ENCODE results near the gene ADAM12. TPM values are rescaled to one million over a fixed set of nuclear protein-coding genes. Genes with fewer than 3 reads are reported as not detected.

ADAM12 gene
- total RNA-seq, 1 donor from 2014 or later: not detected

DNA sequence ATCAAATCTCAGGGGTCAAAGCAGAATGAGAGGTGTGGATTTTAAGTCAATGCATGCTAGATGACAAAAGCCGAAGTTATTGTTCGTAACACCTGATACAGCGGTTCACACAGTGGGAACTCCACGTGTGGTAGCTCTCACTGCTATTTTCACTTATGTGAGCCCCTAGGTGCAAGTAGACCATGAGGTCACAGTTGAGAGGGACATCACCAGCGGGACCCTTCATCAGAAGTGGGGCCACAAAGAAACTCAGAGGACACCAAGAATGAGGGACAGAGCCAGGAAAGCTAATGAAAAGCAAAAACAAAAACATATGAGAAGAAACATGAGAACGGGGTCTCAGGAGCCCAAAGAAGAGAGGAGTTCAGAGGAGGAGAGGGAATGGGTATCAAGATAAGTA is 63.5 kb downstream of the ADAM12 start:
- Histone ChIP-seq H3K36me3 (no peaks in the 10 kb centered on the region), H3K9me3 (no peaks in the 10 kb centered on the region), H3K27ac (no peak overlapping the region), H3K4me1 (no peaks in the 10 kb centered on the region), H3K27me3 (no peaks in the 10 kb centered on the region), H3K4me3 (no peak overlapping the region)
- intact Hi-C loops (cut with DNase I): no loop called here
- no peak for DNase-seq (ENCODE audit: low spot score in 2 of 2)
- TF ChIP-seq, protein P1, sequence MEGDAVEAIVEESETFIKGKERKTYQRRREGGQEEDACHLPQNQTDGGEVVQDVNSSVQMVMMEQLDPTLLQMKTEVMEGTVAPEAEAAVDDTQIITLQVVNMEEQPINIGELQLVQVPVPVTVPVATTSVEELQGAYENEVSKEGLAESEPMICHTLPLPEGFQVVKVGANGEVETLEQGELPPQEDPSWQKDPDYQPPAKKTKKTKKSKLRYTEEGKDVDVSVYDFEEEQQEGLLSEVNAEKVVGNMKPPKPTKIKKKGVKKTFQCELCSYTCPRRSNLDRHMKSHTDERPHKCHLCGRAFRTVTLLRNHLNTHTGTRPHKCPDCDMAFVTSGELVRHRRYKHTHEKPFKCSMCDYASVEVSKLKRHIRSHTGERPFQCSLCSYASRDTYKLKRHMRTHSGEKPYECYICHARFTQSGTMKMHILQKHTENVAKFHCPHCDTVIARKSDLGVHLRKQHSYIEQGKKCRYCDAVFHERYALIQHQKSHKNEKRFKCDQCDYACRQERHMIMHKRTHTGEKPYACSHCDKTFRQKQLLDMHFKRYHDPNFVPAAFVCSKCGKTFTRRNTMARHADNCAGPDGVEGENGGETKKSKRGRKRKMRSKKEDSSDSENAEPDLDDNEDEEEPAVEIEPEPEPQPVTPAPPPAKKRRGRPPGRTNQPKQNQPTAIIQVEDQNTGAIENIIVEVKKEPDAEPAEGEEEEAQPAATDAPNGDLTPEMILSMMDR (IDR thresholded peaks at IDR 0.05): no peak

DNA sequence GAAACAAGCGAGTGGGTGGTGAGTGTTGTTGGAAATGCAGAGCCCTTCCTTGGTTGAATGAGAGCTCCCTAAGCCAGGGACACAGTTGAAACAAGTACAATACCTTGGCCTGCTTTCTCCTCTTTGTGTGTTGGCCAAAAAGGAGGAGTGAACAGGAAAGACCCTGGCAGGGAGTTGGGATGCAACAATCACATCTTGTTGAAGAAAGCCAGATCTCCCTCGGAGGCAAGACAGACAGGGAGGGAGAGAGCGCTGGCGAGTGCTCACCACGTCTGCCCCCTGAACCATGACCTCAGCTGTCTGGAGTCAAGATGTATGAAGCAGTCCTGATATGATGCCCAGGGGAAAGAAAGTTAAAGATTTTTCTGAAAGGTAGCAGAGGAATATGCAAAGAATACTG is 66.8 kb downstream of the ADAM12 start:
- Histone ChIP-seq H3K36me3 (no peaks in the 10 kb centered on the region), H3K27ac (no peak overlapping the region), H3K9me3 (no peaks in the 10 kb centered on the region), H3K4me3 (no peak overlapping the region), H3K27me3 (no peaks in the 10 kb centered on the region), H3K4me1 (no peaks in the 10 kb centered on the region)
- TF ChIP-seq, protein P1 (IDR thresholded peaks at IDR 0.05): no peak
- DNase-seq (ENCODE audit: low spot score in 2 of 2): no peak
- intact Hi-C loops (cut with DNase I): no loop called here

DNA sequence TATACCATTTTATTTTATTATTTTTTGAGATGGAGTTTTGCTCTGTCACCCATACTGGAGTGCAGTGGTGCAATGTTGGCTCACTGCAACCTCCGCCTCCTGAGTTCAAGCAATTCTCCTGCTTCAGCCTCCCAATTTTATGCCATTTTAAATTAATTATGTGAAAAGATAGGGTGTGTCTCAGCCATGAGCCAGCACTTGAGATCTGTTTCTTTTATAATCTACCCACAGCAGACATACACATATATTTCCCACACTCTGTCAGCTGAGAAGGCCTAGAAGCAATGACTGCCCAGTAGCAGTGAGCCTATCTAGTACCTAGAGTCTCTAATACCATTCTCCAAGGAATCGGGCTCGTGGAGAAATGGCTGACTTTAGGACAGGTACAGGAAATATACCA is 70.5 kb downstream of the ADAM12 start:
- DNase-seq (ENCODE audit: low spot score in 2 of 2): no peak
- Histone ChIP-seq H3K27me3 (no peaks in the 10 kb centered on the region), H3K9me3 (no peaks in the 10 kb centered on the region), H3K27ac (no peak overlapping the region), H3K4me3 (no peak overlapping the region), H3K4me1 (no peaks in the 10 kb centered on the region), H3K36me3 (no peaks in the 10 kb centered on the region)
- TF ChIP-seq, protein P1 (IDR thresholded peaks at IDR 0.05): no peak
- intact Hi-C loops (cut with DNase I): no loop called here

DNA sequence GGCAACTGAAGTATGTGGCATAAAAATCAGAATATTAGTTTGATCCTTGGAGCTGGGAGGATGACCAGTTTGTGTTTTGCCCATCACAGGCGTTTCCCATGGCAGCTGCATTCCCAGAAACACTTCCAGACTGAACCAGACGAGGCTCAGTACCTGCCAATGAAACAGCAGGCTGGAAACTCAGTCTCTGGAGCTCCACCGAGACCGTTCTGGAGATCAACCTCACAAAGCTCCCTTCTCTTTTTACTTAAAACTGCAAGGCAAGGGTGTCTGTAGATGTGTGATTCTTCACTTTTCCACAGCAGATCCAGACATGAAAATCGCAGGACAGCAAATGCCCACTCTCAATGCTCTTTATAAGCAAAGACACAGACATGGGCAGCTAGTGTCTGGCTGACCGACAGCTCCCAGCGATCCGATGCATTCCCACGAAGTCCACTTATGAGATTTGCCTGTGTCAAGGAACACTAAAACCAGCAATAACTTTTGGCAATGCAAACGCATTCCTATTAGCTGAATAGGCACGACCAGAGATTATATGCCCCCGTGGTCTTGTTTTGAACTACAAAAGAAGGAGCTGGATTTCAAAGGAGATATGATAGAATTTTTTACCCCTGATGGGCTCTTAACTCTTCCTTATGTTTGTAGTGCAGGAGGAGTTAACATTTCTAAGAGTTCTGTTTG is 72.6 kb downstream of the ADAM12 start:
- H3K27ac ChIP-seq: peak overlapping the region in 1 of 2 donors; percentile 39
- peak overlapping the region in 1 of 2 donors; percentile 23 for H3K4me3 ChIP-seq
- H3K4me1 ChIP-seq: no peaks in the 10 kb centered on the region
- no peaks in the 10 kb centered on the region for H3K9me3 ChIP-seq
- no peaks in the 10 kb centered on the region for H3K27me3 ChIP-seq
- TF ChIP-seq, protein P1 (IDR thresholded peaks at IDR 0.05): no peak
- intact Hi-C loops (cut with DNase I): no loop called here
- H3K36me3 ChIP-seq: no peaks in the 10 kb centered on the region
- no peak for DNase-seq (ENCODE audit: low spot score in 2 of 2)

DNA sequence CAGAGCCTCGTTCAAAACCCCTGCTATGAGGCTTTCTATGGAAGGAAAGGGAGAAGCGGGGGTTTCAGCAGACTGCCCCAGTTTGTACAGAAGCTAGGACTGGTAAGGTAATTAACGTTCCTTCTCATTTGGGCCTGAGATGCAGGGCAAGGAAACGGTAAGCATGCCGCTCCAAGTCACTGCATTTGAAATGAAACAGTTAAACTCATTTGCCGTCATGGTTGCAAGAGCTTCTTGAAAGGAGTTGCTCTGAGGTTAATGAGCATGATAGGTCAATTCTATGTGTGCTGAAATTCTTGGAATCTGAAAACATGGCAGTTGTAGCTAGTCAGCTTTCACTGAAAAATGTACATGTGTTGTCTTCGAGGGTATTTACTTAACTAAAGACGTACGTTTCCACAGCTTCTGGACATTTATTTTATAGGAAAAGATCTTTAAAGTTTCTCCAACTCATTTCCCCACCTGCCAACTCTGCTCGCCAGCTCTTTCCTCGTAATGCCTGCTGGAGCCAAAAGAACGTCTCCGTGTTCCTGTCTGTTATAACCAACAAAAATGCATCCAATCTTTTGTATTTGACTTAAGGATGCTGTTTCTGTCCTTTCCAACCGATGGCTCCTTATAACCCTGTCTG is 73.3 kb downstream of the ADAM12 start:
- H3K36me3 ChIP-seq: no peaks in the 10 kb centered on the region
- no peaks in the 10 kb centered on the region for H3K9me3 ChIP-seq
- no peak overlapping the region for H3K4me3 ChIP-seq
- H3K4me1 ChIP-seq: no peaks in the 10 kb centered on the region
- TF ChIP-seq, protein P1 (IDR thresholded peaks at IDR 0.05): no peak
- intact Hi-C loops (cut with DNase I): no loop called here
- no peak for DNase-seq (ENCODE audit: low spot score in 2 of 2)
- H3K27ac ChIP-seq: no peak overlapping the region
- H3K27me3 ChIP-seq: no peaks in the 10 kb centered on the region

Data from ascending aorta (tissue), 2 donors.